Endodermal cell (in vitro differentiated cells): ENCODE results near the gene RBP4. TPM values are rescaled to one million over a fixed set of nuclear protein-coding genes. Genes with fewer than 3 reads are reported as not detected.

ENCODE experiments used
- DNase-seq: peaks from one replicate; pipeline ENCODE4 v3.0.0-alpha.2; 2017
- H3K27ac ChIP-seq: 2 replicates; pipeline ENCODE4 v1.5.1; 2013; ENCODE audit warnings: mild to moderate bottlenecking, low read depth, low read length, moderate library complexity
- H3K27me3 ChIP-seq: 2 replicates; pipeline ENCODE4 v1.6.1; 2013; ENCODE audit warnings: mild to moderate bottlenecking, low read length, moderate library complexity; ENCODE audit not compliant: insufficient read depth, control insufficient read depth, poor library complexity, severe bottlenecking
- H3K36me3 ChIP-seq: 2 replicates; pipeline ENCODE4 v1.7.0; 2013; ENCODE audit warnings: mild to moderate bottlenecking, low read length, moderate library complexity; ENCODE audit not compliant: control insufficient read depth, insufficient read depth
- H3K4me1 ChIP-seq: one replicate; pipeline ENCODE4 v1.7.0; 2013; ENCODE audit warnings: low read length; ENCODE audit not compliant: control insufficient read depth, insufficient read depth
- H3K4me3 ChIP-seq: 2 replicates; pipeline ENCODE4 v1.5.1; 2013; ENCODE audit warnings: mild to moderate bottlenecking, low read length, moderate library complexity
- H3K9ac ChIP-seq: 2 replicates; pipeline ENCODE4 v1.6.1; 2013; ENCODE audit warnings: mild to moderate bottlenecking, low read length, moderate library complexity; ENCODE audit not compliant: poor library complexity, severe bottlenecking; ENCODE audit errors: extremely low read depth
- H3K9me3 ChIP-seq: 2 replicates; pipeline ENCODE4 v1.6.1; 2013; ENCODE audit warnings: mild to moderate bottlenecking, low read length, moderate library complexity; ENCODE audit not compliant: control insufficient read depth
- H3K27ac Mint-ChIP-seq: 2 replicates; pipeline ENCODE4 v1.8.0; 2020; ENCODE audit warnings: mixed read lengths
- H3K27me3 Mint-ChIP-seq: 2 replicates; pipeline ENCODE4 v1.8.0; 2021; ENCODE audit warnings: mild to moderate bottlenecking, mixed read lengths; ENCODE audit not compliant: insufficient read depth
- H3K36me3 Mint-ChIP-seq: 2 replicates; pipeline ENCODE4 v1.8.0; 2020; ENCODE audit warnings: low read depth, mixed read lengths
- H3K4me1 Mint-ChIP-seq: 2 replicates; pipeline ENCODE4 v1.8.0; 2020; ENCODE audit warnings: mixed read lengths
- H3K4me3 Mint-ChIP-seq: 2 replicates; pipeline ENCODE4 v1.8.0; 2020; ENCODE audit warnings: mild to moderate bottlenecking, moderate library complexity, mixed read lengths
- H3K9me3 Mint-ChIP-seq: 2 replicates; pipeline ENCODE4 v1.8.0; 2020; ENCODE audit warnings: mild to moderate bottlenecking, mixed read lengths
- WGBS, 2 experiments: methylation state at CpG; one replicate each; pipeline versions ENCODE4 v1.1.5 to v1.1.7; 2013; ENCODE audit warnings: missing lambda C conversion rate in 2 of 2, mixed read lengths in 1 of 2; ENCODE audit not compliant: insufficient coverage in 1 of 2, insufficient read length in 1 of 2; 5-methylcytosine and 5-hydroxymethylcytosine counted together
- total RNA-seq, 2 donors: library from RNA; stranded (reverse); fragmentation: NEBNext Ultra II Directional in 1 of 2; extraction: Animal tissue kit (Norgen Biotek cat#: 25700) in 1 of 2; gene quantifications; 2 replicates in 1 of 2; 3 replicates in 1 of 2; pipeline ENCODE4 v1.2.1, GENCODE V29; 2021
- TF ChIP-seq, protein P1 (sequence below): fragments of 200-600 bp; sonication (generic); conservative IDR thresholded peaks from 2 replicates; pipeline ENCODE4 v1.5.0; 2021; ENCODE audit warnings: antibody characterized with exemption, mild to moderate bottlenecking

RBP4 gene
- total RNA-seq, 2 donors from 2014 or later, result 0.82 to 0.86 TPM

DNA sequence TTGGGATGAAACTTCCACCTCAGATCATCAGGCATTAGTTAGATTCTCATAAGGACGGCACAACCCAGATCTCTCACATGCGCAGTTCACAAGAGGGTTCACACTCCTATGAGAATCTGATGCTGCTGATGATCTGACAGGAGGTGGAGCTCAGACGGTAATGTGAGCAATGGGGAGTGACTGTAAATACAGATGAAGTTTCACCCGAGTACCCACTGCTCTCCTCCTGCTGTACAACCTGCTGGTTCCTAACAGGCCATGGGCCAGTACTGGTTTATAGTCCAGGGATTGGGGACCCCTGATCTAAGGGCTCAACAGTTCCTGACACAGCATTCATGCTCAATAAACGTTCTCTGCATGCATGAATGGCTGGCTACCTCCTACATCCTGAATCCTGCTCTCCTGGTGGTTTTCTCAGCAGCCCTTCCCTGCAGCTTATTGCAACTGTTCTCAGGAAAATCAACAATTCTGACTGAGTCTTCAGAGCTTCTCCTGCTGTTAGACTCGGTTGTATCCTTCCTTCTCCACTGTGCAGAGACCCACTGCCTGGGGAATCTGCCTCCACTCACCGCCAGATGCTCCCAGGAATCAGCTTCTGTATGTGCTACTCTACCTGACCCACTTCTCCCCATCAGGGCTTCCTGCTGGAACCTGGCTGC, 28.7 kb upstream of the RBP4 start:
- 74 to 81% methylated on average over 5 to 7 of the region's 7 CpGs for WGBS, 2 experiments

DNA sequence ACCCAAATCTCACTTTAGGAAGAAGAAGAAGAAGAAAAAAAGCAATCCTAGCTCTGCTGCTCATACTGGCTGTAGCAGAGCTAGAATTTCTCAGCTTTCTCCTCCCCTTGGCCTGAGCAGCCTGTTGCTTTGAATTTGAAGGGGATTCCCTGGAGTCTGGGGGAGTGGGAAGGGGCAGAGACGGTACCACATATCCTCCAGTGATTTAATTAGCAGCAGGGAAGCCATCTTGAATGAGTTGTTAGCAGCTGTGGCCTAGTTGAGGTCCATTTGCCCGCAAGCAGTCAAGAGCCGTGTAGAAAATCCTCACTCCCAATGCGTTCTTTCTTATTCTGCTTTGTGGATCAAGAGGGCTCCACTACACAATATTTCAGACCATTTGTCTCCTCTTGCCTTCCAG, 27.8 kb upstream of the RBP4 start:
- peaks cover 17% of the 10 kb centered on the region for H3K4me1 Mint-ChIP-seq
- H3K36me3 Mint-ChIP-seq, result no peaks in the 10 kb centered on the region
- TF ChIP-seq, protein P1, sequence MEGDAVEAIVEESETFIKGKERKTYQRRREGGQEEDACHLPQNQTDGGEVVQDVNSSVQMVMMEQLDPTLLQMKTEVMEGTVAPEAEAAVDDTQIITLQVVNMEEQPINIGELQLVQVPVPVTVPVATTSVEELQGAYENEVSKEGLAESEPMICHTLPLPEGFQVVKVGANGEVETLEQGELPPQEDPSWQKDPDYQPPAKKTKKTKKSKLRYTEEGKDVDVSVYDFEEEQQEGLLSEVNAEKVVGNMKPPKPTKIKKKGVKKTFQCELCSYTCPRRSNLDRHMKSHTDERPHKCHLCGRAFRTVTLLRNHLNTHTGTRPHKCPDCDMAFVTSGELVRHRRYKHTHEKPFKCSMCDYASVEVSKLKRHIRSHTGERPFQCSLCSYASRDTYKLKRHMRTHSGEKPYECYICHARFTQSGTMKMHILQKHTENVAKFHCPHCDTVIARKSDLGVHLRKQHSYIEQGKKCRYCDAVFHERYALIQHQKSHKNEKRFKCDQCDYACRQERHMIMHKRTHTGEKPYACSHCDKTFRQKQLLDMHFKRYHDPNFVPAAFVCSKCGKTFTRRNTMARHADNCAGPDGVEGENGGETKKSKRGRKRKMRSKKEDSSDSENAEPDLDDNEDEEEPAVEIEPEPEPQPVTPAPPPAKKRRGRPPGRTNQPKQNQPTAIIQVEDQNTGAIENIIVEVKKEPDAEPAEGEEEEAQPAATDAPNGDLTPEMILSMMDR, result no peak
- H3K27me3 ChIP-seq, result no peaks in the 10 kb centered on the region
- no peak for DNase-seq
- no peak overlapping the region for H3K9ac ChIP-seq
- H3K27ac Mint-ChIP-seq, result no peak overlapping the region
- no peak overlapping the region for H3K27ac ChIP-seq
- WGBS, 2 experiments, result 71 to 88% methylated on average over 4 of the region's 4 CpGs
- no peaks in the 10 kb centered on the region for H3K36me3 ChIP-seq
- H3K9me3 Mint-ChIP-seq, result no peaks in the 10 kb centered on the region
- H3K4me1 ChIP-seq, result no peaks in the 10 kb centered on the region
- H3K9me3 ChIP-seq, result no peaks in the 10 kb centered on the region
- no peak overlapping the region for H3K4me3 ChIP-seq
- H3K4me3 Mint-ChIP-seq, result no peak overlapping the region
- peaks cover 8% of the 10 kb centered on the region for H3K27me3 Mint-ChIP-seq

More for the DNA sequence above, 28.7 kb upstream of the RBP4 start:
- no peak for DNase-seq
- Mint-ChIP-seq H3K36me3 (no peaks in the 10 kb centered on the region), H3K9me3 (no peaks in the 10 kb centered on the region), H3K27me3 (peaks cover 8% of the 10 kb centered on the region), H3K4me1 (peaks cover 17% of the 10 kb centered on the region), H3K4me3 (no peak overlapping the region), H3K27ac (no peak overlapping the region)
- H3K4me3 ChIP-seq, result no peak overlapping the region
- no peaks in the 10 kb centered on the region for H3K4me1 ChIP-seq
- H3K9me3 ChIP-seq, result no peaks in the 10 kb centered on the region
- H3K27me3 ChIP-seq, result no peaks in the 10 kb centered on the region
- H3K9ac ChIP-seq, result no peak overlapping the region
- H3K36me3 ChIP-seq, result no peaks in the 10 kb centered on the region
- no peak overlapping the region for H3K27ac ChIP-seq
- TF ChIP-seq, protein P1, result no peak

DNA sequence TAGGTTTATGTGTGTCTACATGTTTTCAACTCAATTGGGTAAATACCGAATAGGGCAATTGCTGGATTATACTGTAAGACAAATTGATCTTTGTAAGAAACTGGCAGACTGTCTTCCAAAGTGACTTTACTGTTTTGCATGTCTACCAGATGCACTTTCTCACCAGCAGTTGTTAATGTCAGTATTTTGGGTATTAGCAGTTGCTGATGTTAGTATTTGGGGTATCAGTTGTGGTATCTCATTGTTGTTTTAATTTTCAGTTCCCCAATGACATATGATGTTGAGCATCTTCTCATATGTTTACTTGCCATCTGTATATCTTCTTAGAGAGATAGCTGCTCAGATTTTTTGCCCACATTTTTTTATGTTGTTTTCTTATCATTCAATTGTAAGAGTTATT, 21.9 kb upstream of the RBP4 start:
- no peaks in the 10 kb centered on the region for H3K36me3 Mint-ChIP-seq
- no peak overlapping the region for H3K9ac ChIP-seq
- peaks cover 10% of the 10 kb centered on the region for H3K27me3 ChIP-seq
- H3K36me3 ChIP-seq, result no peaks in the 10 kb centered on the region
- no peak overlapping the region for H3K4me3 Mint-ChIP-seq
- H3K27me3 Mint-ChIP-seq, result peaks cover 15% of the 10 kb centered on the region
- DNase-seq, result no peak
- H3K4me1 Mint-ChIP-seq, result peaks cover 6% of the 10 kb centered on the region
- no peak overlapping the region for H3K4me3 ChIP-seq
- no peak overlapping the region for H3K27ac ChIP-seq
- no peaks in the 10 kb centered on the region for H3K9me3 Mint-ChIP-seq
- no peak overlapping the region for H3K27ac Mint-ChIP-seq
- peaks cover 6% of the 10 kb centered on the region for H3K4me1 ChIP-seq
- H3K9me3 ChIP-seq, result no peaks in the 10 kb centered on the region
- TF ChIP-seq, protein P1, result no peak
- 91 to 100% methylated on average over 1 of the region's 1 CpG for WGBS, 2 experiments
